SK-N-SH treated with all-trans-retinoic acid at 6 μM for 48 hours (cell line): ENCODE measurements around the gene SLC50A1.

Experiments used
- ARNTL ChIP-seq: fragments of 450-650 bp; formaldehyde crosslinking; IDR thresholded peaks from 2 replicates; pipeline ENCODE4 v1.5.0; 2020; ENCODE audit warnings: low read depth, mild to moderate bottlenecking, moderate library complexity, borderline replicate concordance
- CSDC2 ChIP-seq: fragments of 250-450 bp; sonication (Bioruptor Pico); IDR thresholded peaks from 2 replicates; pipeline ENCODE4 v1.5.0; 2020; ENCODE audit warnings: mild to moderate bottlenecking, moderate library complexity
- CSRNP3 ChIP-seq: fragments of 250-450 bp; sonication (Bioruptor Pico); IDR thresholded peaks from 2 replicates; pipeline ENCODE4 v1.5.1; 2021; ENCODE audit warnings: mild to moderate bottlenecking, moderate library complexity
- ESRRG ChIP-seq: fragments of 250-450 bp; sonication (Bioruptor Pico); IDR thresholded peaks from 2 replicates; pipeline ENCODE4 v1.6.1; 2021; ENCODE audit warnings: mild to moderate bottlenecking
- PATZ1 ChIP-seq: fragments of 250-450 bp; sonication (Bioruptor Pico); IDR thresholded peaks from 2 replicates; pipeline ENCODE4 v1.8.0; 2020; ENCODE audit warnings: mild to moderate bottlenecking, moderate library complexity, borderline replicate concordance
- TOX ChIP-seq: fragments of 250-450 bp; sonication (Bioruptor Pico); IDR thresholded peaks from 2 replicates; pipeline ENCODE4 v1.8.0; 2021; ENCODE audit warnings: mild to moderate bottlenecking, moderate library complexity, borderline replicate concordance
- ZC3H10 ChIP-seq: fragments of 250-450 bp; sonication (Bioruptor Pico); IDR thresholded peaks from 2 replicates; pipeline ENCODE4 v1.5.1; 2021; ENCODE audit warnings: mild to moderate bottlenecking, moderate library complexity
- ZFP30 ChIP-seq: fragments of 450-650 bp; formaldehyde crosslinking; IDR thresholded peaks from 2 replicates; pipeline ENCODE4 v1.5.0; 2022; ENCODE audit warnings: mild to moderate bottlenecking, moderate library complexity
- ZNF70 ChIP-seq: fragments of 450-650 bp; formaldehyde crosslinking; IDR thresholded peaks from 2 replicates; pipeline ENCODE4 v1.5.0; 2020; ENCODE audit warnings: mild to moderate bottlenecking, moderate library complexity
- TF ChIP-seq, protein P1 (sequence below): fragments of 250-450 bp; sonication (Bioruptor Pico); IDR thresholded peaks from 2 replicates; pipeline ENCODE4 v1.5.0; 2020; ENCODE audit warnings: mild to moderate bottlenecking, moderate library complexity
- TF ChIP-seq, protein P2 (sequence below): fragments of 250-450 bp; sonication (Bioruptor Pico); IDR thresholded peaks from 2 replicates; pipeline ENCODE4 v1.5.1; 2020; ENCODE audit warnings: low read depth, mild to moderate bottlenecking, moderate library complexity

- no peak for TF ChIP-seq PATZ1
- TF ChIP-seq, protein P1, sequence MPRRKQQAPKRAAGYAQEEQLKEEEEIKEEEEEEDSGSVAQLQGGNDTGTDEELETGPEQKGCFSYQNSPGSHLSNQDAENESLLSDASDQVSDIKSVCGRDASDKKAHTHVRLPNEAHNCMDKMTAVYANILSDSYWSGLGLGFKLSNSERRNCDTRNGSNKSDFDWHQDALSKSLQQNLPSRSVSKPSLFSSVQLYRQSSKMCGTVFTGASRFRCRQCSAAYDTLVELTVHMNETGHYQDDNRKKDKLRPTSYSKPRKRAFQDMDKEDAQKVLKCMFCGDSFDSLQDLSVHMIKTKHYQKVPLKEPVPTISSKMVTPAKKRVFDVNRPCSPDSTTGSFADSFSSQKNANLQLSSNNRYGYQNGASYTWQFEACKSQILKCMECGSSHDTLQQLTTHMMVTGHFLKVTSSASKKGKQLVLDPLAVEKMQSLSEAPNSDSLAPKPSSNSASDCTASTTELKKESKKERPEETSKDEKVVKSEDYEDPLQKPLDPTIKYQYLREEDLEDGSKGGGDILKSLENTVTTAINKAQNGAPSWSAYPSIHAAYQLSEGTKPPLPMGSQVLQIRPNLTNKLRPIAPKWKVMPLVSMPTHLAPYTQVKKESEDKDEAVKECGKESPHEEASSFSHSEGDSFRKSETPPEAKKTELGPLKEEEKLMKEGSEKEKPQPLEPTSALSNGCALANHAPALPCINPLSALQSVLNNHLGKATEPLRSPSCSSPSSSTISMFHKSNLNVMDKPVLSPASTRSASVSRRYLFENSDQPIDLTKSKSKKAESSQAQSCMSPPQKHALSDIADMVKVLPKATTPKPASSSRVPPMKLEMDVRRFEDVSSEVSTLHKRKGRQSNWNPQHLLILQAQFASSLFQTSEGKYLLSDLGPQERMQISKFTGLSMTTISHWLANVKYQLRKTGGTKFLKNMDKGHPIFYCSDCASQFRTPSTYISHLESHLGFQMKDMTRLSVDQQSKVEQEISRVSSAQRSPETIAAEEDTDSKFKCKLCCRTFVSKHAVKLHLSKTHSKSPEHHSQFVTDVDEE (CRISPR knock-in tag): no peak
- TF ChIP-seq CSRNP3 (CRISPR knock-in tag): no peak
- no peak for TF ChIP-seq ZC3H10 (CRISPR knock-in tag)
- no peak for TF ChIP-seq CSDC2 (CRISPR knock-in tag)
- TF ChIP-seq, protein P2, sequence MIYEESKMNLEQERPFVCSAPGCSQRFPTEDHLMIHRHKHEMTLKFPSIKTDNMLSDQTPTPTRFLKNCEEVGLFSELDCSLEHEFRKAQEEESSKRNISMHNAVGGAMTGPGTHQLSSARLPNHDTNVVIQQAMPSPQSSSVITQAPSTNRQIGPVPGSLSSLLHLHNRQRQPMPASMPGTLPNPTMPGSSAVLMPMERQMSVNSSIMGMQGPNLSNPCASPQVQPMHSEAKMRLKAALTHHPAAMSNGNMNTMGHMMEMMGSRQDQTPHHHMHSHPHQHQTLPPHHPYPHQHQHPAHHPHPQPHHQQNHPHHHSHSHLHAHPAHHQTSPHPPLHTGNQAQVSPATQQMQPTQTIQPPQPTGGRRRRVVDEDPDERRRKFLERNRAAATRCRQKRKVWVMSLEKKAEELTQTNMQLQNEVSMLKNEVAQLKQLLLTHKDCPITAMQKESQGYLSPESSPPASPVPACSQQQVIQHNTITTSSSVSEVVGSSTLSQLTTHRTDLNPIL: no peak
- TF ChIP-seq TOX: no peak
- no peak for TF ChIP-seq ZNF70 (CRISPR knock-in tag)
- no peak for TF ChIP-seq ZFP30 (CRISPR knock-in tag)
- TF ChIP-seq ARNTL (CRISPR knock-in tag): no peak
- no peak for TF ChIP-seq ESRRG
Observed at GRCh38 chr1:155113450-155113980, 22.1 kb upstream of the SLC50A1 start.
